HG03135 (cell line): ENCODE data around the gene TNIK.
"Not testable (repeated sequence)": the region's sequence is repeated elsewhere in the genome, so short reads cannot be mapped to it uniquely, and the experiment has no call there.

Source experiments
- ATAC-seq: cut with Tn5 transposase; IDR thresholded peaks from one replicate; pipeline ENCODE4 v1.9.1; 2021; ENCODE audit warnings: mild to moderate bottlenecking, moderate library complexity; ENCODE audit not compliant: unreplicated experiment

TNIK gene

GRCh38 chr3:171447579-171447891 lies 12.7 kb downstream of the TNIK start:
- ATAC-seq = not testable (repeated sequence)

DNA sequence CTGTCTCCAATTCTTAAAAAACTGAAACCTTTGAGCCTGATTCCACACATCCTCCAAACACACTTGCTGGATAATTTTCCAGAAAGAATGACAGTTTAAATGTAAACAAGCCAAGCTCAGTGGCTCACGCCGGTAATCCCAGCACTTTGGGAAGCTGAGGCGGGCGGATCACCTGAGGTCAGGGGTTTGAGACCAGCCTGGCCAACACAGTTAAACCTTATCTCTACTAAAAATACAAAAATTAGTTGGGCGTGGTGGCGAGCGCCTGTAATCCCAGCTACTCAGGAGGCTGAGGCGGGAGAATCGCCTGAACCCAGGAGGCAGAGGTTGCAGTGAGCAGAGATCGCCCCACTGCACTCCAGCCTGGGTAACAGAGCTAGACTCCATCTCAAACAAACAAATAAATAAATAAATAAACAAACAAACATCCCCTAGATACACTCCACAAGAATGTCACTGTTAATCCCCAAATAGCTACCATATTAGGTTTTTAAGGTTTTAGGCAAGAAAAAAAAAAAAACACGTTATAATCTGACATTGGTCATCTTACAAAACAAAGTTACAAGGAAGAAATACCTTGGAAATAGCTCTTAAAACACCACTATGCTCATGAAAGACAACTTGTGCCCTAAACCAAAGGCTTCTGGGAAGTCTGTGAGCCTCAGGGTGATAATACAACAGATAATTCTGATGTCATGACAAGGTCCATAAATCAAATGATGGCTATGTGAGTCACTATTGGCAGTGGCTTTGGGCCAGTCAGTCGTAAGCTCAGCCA lies 13.2 kb downstream of the TNIK start:
- no peak for ATAC-seq

- ATAC-seq = no peak
Observed at GRCh38 chr3:171446301-171446700, 13.9 kb downstream of the TNIK start.

GRCh38 chr3:171445620-171446204 lies 14.5 kb downstream of the TNIK start:
- ATAC-seq = no peak

DNA sequence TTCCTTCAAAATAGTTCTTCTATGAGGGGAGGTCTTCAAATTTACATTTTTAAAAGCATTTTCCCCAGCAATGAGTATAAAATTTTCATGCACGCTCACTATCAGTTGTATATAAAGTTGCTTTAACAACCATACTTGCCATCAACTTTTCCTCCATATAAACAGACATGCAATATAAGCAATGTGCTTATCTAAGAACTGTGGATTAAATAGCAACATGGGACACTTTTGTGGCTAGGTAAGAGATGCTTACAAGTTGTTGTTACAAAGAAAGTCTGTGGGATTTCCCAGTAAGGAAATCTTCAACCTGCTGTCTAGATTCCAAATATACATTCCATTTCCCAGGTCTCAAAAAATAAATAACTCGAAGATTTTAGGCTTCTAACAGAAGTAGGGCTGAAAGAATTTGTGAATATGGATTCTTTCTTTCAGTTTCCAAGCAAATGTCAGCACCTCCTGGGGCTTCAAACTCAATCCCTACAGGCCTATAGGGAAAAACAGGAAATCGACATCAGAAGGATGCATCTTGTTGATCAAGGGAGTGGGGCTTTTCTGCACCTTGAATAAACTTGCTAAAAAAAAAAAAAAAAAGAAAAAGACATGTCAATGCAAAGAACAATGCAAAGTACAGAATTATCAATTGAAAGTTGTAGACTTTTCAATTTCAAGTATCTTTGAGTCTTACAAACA lies 16.1 kb downstream of the TNIK start:
- ATAC-seq = no peak

DNA sequence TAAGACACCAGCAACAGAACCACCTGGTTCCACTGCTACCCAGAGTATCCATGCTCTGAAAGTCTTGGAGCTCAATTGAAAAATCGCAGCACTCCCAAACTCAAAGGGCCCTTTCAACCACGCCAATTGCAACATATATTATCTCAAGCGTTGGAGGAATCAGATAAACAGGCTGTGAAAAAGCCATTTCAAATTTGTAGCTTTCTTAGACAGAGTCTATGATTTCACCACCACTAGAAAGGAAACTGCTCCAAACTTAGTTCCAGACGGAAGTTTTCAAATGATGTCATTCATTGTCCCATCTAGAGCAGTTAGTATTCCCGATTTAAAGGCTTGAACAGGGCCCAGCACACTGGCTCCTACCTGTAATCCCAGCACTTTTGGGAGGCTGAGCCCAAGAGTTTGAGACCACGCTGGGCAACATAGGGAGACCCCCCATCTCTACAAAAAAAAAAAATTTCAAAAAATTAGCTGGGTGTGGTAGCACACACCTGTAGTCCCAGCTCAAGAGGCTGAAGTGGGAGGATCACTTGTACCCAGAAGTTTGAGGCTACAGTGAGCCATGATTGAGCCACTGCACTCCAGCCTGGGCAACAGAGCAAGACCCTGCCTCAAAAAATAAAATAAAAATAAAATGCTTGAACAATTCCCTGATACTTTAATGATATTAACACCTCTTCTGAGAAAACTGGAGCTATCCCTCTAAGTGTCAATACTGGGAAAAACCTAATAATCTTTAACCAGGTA lies 16.8 kb downstream of the TNIK start:
- ATAC-seq = no peak

DNA sequence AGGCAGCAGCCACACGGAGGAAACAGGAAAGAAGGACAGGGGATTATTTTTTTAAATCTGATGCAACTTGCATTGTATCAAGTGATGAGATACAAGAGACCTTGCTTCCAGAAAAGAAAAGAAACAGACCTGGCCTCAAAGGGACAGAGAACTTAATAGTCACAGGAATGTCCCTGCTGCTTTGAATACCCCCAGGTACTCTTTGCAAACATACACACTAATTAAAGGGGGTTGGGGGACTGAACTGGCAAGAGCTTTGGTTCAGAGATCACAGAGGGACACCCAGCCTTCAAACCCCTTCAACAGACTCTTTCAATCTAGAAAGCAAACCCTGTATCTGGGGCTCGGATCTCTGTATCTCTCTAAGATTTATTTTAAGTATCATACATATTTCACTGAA lies 18.0 kb downstream of the TNIK start:
- ATAC-seq = no peak

- no peak for ATAC-seq
Observed at GRCh38 chr3:171441381-171441780, 18.8 kb downstream of the TNIK start.

DNA sequence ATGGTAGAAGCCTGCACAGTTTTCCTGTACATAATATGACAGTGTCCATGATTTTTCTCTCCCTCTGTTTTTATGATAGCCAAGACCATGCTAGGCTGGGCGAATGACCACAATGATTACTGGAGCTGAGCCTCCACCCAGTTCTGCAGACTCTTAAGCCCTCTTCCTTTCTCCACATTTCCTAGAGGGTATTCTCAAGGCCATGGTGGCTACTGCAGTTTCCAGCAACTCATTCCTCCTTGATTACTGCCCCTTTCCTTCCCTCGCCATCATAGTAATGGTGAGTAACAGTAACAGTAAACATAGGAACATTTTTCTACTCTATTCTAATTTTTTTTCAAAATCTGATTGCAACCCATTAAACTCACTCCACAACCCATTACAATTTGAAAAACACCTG lies 20.2 kb downstream of the TNIK start:
- no peak for ATAC-seq

DNA sequence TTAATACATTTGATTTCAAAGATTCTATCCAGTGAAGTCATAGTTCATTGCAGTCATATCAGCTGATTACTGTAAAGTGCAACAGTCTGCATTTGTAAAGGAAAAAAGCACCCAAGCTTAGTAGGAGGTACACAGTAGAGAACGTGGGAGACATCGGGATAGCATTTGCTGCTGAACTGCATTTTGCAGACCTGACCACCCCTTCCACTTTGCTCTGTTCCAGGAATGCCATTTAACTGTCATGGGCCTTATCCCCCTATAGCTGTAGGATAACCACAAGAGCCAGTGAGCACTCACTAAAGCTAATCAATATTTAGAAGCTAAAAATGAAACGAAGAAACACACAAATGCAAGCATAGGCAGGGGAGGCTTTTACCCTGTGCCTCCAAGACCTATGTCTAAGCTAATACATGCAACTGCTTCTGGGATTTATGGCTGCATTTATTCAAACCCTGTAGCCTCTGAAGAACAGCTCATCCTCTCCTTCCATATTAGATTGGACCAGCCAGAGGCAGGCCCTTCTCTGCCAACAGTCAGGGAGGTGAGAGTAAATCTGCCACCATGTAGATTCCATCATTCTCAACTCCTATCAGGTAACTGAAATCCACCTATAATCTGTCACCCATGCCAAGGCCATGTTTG lies 23.0 kb downstream of the TNIK start:
- ATAC-seq = no peak

GRCh38 chr3:171436380-171436779 lies 23.8 kb downstream of the TNIK start:
- ATAC-seq = no peak

GRCh38 chr3:171435757-171436156 lies 24.4 kb downstream of the TNIK start:
- ATAC-seq = no peak

- ATAC-seq = no peak
Observed at GRCh38 chr3:171435143-171435542, 25.1 kb downstream of the TNIK start.

DNA sequence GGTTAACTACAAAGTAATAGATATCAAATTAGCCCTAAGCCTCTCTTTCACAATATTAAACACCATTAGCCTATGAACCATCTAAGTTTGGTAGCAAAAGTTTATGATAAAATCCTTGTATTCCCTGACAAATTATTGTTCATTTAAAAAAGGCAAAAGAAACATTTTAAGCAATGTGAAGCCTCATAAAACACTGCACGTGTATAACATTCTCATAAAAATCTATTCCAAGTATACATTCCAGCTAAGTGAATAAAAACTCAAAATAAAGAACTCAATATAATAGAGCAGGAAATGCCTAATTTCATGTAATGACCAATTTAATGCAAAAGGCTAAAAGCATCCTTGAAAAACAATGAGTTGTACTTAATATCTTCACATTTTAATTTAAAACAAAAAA lies 27.7 kb downstream of the TNIK start:
- ATAC-seq = no peak

GRCh38 chr3:171431550-171431949 lies 28.7 kb downstream of the TNIK start:
- ATAC-seq = no peak

GRCh38 chr3:171430530-171430929 lies 29.7 kb downstream of the TNIK start:
- ATAC-seq = no peak

DNA sequence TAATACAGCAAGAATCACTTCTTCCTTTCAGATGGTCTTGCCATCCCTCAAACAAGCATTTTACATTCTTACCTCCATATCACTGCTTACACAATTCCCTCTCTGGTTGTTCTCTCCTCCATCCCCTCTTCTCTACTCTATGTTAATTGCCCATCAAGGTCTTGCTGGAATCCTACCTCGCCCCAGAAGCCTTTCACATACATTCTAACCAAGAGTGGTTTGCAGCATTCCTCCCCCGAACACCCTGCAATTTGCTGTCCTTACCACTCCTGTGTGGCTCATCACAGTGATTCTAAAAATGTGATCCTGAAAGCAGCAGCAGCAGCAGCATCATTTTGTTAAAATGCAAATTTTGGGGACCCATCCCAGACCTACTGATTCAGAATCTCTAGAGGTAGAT lies 30.6 kb downstream of the TNIK start:
- ATAC-seq = no peak

DNA sequence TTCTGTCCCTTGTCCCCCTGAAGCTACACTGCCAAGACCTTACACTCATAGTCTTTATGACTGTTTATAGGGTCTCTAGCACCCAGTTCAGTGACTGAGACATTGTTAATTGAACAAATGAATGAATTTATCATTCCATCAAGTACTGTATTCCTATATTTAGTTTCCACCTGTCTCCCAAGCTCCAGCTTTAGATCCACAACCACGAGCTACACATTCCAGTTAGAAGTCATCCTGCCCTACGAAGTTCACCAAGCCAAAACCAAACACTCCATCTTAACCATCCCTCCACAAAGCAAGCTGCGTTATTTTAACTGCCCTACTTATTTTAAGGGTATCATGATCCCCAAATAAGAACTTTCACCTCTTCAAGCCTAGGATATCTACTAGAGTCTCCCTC lies 31.3 kb downstream of the TNIK start:
- ATAC-seq = no peak

GRCh38 chr3:171428321-171428787 lies 31.9 kb downstream of the TNIK start:
- ATAC-seq = no peak

GRCh38 chr3:171427771-171428320 lies 32.4 kb downstream of the TNIK start:
- ATAC-seq = no peak

DNA sequence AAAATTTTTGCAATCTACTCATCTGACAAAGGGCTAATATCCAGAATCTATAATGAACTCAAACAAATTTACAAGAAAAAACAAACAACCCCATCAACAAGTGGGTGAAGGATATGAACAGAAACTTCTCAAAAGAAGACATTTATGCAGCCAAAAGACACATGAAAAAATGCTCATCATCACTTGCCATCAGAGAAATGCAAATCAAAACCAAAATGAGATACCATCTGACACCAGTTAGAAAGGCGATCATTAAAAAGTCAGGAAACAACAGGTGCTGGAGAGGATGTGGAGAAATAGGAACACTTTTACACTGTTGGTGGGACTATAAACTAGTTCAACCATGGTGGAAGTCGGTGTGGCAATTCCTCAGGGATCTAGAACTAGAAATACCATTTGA lies 36.1 kb downstream of the TNIK start:
- not testable (repeated sequence) for ATAC-seq
